Occipital lobe (tissue), 3 donors: ENCODE measurements around the gene LAMA4. TPM values are rescaled to one million over a fixed set of nuclear protein-coding genes. Genes with fewer than 3 reads are reported as not detected.

Experiments used
- DNase-seq: peaks from one replicate; lab custom pipeline; 2025; lab: John Stamatoyannopoulos, UW
- small RNA-seq: library from RNA; depleted of rRNA; stranded (forward); fragments of <200 nt; gene quantifications from one replicate; pipeline ENCODE3, GENCODE V24; 2014
- total RNA-seq: library from RNA; depleted of rRNA; stranded (reverse); fragments of >200 nt; gene quantifications from one replicate; pipeline ENCODE4 v1.2.3, GENCODE V29; 2014

The LAMA4 gene
- total RNA-seq, 1 donor from 2014 or later = 19.2 TPM

DNA sequence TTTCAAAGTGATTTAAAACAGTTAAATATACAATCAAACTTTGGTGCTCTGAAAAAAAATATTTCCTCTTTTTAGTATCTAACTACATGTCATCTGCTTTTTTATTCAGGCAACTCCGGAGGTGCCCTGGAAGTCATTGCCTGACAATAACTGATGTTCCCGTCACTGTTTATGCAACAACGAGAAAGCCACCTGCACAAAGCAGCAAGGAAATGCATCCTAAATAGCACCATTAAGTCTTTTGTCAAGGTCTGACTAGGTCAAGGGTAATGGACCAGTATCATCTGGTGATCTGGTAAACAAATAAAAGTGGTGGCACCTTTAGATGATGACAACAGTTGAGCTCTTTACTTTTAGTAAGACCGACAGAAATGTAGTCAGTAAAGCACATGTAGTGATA lies 153.8 kb downstream of the LAMA4 start:
- no peak for DNase-seq

DNA sequence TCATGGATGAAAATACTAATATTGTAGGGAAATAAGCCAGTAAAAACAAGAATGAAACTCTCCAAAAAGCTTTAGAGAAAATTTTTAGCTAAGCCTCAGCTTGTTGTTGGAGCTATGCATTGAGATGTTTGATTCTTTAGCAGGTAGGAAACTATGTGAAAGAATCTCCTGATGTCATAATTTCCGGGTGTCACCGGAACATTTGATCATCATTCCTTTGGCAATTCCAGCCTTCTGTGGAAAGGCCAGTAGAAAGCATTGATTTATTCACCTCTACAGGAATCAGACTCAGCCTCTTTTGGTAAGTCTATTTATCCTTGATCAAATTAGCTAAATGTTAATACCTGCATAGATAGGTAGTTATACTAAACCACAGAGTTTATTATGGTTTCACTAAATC lies 157.5 kb downstream of the LAMA4 start:
- DNase-seq = no peak

DNA sequence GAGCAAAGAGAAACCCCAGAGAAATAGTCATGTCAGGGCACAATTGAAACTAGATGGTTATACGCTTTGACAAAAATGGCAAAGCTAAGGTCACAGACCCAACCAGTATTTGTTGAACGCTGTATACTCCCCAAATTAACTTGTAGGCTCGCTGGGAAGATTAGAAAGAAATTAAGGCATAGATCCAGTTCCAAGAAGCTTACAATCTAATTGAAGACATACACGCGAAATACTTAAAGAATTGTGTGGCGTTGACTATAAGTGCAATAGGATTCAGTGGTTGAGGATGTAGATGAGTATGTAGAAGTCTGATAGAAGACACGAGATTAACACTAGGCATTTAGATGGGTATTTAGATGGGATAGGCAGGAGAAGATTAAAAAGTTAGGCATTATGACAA lies 166.5 kb downstream of the LAMA4 start:
- no peak for DNase-seq

DNA sequence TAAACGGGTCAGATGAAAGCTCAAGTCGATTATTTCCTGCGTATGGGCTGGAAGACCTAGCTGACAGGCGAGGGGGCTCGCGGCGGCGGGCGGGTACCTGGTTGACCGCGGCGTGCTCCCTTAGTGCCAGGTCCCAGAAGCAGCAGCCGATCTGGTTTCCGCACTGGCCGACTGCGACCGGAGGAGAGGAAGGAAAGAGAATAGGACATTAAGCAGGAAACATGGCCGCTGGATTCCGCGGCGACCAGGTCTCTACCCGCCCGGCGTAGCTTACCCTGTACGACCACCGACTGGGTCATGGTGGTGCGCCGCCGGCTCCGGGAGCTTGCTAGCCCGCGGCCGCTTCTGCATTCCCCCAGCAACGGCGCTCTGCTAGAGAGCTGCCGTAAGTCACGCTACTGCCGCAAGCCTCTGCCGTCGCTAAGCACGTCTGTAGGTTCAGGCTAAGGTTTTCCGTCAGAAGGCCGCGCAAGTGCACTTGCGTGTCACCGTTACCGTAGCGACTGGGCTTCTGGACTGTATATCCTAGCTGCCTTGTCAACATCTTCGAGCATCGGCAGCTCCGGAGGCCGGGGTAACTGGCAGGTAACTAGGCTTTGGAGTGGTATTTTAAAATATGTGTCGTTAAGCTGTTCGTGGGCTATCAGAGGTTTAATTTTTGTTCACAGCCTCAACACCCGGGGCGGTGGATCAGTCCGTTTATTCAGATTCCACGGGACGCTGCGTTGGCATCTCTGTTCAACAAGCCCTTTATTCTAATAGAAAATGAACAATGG lies 167.0 kb downstream of the LAMA4 start, which contains the start of the genes FAM229B and TUBE1:
Gene FAM229B, plus strand, starts transcription at position 456 of the 776 bp plus-strand sequence. CDS start 11,693 bp downstream, outside the sequence.
Gene TUBE1, minus strand, starts transcription at position 347 of the 776 bp plus-strand sequence. Its CDS starts 48 bp downstream, at position 299.
- peak; percentile 89 for DNase-seq

DNA sequence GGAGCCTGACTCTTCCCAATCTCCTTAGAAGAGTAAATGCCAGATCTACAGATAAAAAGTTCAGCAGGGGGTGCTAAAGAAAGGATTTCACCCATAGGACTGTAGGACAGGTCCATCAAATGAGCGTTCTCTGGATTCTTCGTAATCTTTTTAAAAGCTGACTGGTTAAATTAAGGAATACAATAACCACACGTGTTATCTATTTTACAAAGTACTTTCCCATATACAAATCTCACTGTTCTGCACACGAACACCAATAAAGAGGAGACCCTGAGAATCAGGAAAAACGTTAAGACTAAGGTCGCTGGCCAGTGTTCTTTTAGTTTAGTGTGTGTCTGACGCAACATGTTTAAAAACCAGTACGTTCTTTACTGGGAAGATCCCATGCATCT lies 167.6 kb downstream of the LAMA4 start:
- DNase-seq = no peak

- DNase-seq = no peak
Observed at GRCh38 chr6:112085286-112086065, 168.9 kb downstream of the LAMA4 start.

GRCh38 chr6:112081569-112081968 lies 172.8 kb downstream of the LAMA4 start:
- DNase-seq = no peak

- DNase-seq = no peak
Observed at GRCh38 chr6:112066606-112067005, 187.8 kb downstream of the LAMA4 start.

DNA sequence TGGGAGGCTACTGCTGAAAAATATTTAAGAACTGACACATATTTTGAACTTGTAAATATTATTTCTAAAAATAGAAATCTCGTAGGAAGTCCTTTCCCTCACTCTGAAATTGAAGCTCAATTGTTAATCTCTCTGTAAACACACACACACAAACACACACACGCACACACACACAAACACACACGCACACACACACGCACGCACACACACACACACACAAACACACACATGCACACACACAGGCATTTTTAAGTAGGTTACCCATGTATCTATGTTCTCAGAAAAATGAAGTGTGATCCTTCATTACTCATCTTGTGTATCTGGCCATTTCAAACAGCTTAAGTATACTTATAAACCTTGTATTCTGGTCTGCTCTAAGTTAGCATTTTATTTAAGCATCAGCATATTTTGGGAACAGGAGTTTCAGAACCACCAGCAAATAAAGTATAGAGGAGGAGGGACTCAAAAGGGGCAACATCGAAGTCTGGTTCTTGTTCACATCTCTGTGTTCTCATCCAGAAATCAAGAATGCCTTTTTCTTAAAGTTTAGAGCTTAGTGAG lies 188.9 kb downstream of the LAMA4 start:
- DNase-seq = no peak

- DNase-seq = no peak
Observed at GRCh38 chr6:112062966-112063365, 191.4 kb downstream of the LAMA4 start.

GRCh38 chr6:112061605-112062004 lies 192.8 kb downstream of the LAMA4 start:
- DNase-seq = no peak

Small RNA genes lying within 50 kb of the gene (small RNA-seq; reads per million reads assigned to genes)
- gene RNU6-1226P = not detected

Other genes starting within 250 kb of the LAMA4 start
- not detected for gene CCN6, start 200.5 kb downstream of the LAMA4 start, total RNA-seq
- gene TUBE1, start 167.1 kb downstream of the LAMA4 start, total RNA-seq = 42.1 TPM
- 22.5 TPM for gene FAM229B, start 167.0 kb downstream of the LAMA4 start, total RNA-seq
- not detected for gene RFPL4B, start 92.8 kb upstream of the LAMA4 start, total RNA-seq